ENCODE data around the gene URI1. TPM values are rescaled to one million over a fixed set of nuclear protein-coding genes. Genes with fewer than 3 reads are reported as not detected.

The URI1 gene
- total and polyA plus RNA-seq, 2 of the 8 experiments (the other 6 are each of a cell fraction or from before 2014, with no cell fraction given): 27.7 to 64.3 TPM

DNA sequence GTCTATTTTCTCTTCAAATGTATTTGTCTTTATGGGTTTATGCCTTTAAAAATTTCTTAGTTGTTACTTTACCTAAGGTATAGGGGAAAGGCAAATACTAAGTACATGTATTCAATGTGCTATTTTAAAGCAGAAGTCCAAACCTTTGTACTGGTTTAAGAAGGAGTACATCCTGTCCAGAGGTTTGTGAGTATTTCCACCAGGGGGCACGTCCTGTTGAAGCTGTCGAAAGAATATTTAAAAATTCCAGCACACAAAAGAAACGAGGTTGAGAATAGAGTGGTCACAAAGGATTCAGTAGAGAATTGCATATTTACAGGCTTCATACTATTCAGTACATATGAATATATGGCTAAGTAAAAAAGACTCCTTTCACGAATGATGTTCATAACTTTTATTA, 59.8 kb downstream of the URI1 start:
- FAIRE-seq (no peak), DNase-seq (ENCODE audit: low read depth in 1 of 2, low spot score in 2 of 2) (no peak)
- H3K4me2 ChIP-seq (ENCODE audit: insufficient read depth in 1 of 2, low read depth in 2 of 2, low read length in 2 of 2): no peak overlapping the region
- no peak overlapping the region for H2BK120ac ChIP-seq (replicated peaks; ENCODE audit: low read depth, low read length)
- no peak overlapping the region for H2BK12ac ChIP-seq (ENCODE audit: low read depth, low read length)
- no peaks in the 10 kb centered on the region for H3K4me1 ChIP-seq (replicated peaks in 1 of 4; ENCODE audit: control insufficient read depth in 3 of 4, insufficient read depth in 4 of 4, low read length in 3 of 4)
- no peak overlapping the region for H4K8ac ChIP-seq (ENCODE audit: extremely low read depth, insufficient read depth, low read length)
- no peak overlapping the region for H3K18ac ChIP-seq (ENCODE audit: extremely low read depth, low read length)
- H2BK15ac ChIP-seq (ENCODE audit: low read length): no peak overlapping the region
- CTCF ChIA-PET (ENCODE audit: partially characterized antibody): interaction anchor here (1.1 to 1.7 kb wide), 2 partner anchors 13 to 128 kb away, joined by 3 to 4 read pairs; no protein-coding TSS in a partner anchor
- no peak overlapping the region for H4K91ac ChIP-seq (replicated peaks; ENCODE audit: insufficient read length, low read length)
- no peaks in the 10 kb centered on the region; the same call in 1 of the 2 replicates for H3K79me1 ChIP-seq (ENCODE audit: low read depth, low read length)
- no peaks in the 10 kb centered on the region for H3K9me3 ChIP-seq (ENCODE audit: insufficient read depth in 2 of 2, low read depth in 1 of 2, low read length in 1 of 2)
- 89% methylated on average over 4 of the region's 4 CpGs; no CpG with 5 or more reads in 1 of the 2 experiments for WGBS, 2 experiments (ENCODE audit: extremely low coverage in 1 of 2, insufficient coverage in 1 of 2, insufficient read length in 1 of 2, insufficient replicate concordance in 2 of 2, low coverage in 1 of 2, low lambda C conversion rate in 2 of 2, missing lambda C conversion rate in 1 of 2)
- H4K20me1 ChIP-seq (replicated peaks in 1 of 2; ENCODE audit: control insufficient read depth in 1 of 2, insufficient read depth in 2 of 2, low read length in 2 of 2): peaks cover 0 to 3% of the 10 kb centered on the region in 2 experiments
- H3K23ac ChIP-seq (ENCODE audit: insufficient read length): no peak overlapping the region
- H3K9ac ChIP-seq (replicated peaks in 1 of 4; ENCODE audit: extremely low read depth in 1 of 4, low read depth in 3 of 4, low read length in 3 of 4): no peak overlapping the region
- H3K4ac ChIP-seq (replicated peaks; ENCODE audit: insufficient read length, low read depth, low read length): no peak overlapping the region
- H2BK20ac ChIP-seq (ENCODE audit: low read length): no peak overlapping the region
- H3K36me3 ChIP-seq (ENCODE audit: control insufficient read depth in 2 of 4, insufficient read depth in 4 of 4, low read length in 3 of 4): peaks cover 0 to 3% (median 0%) of the 10 kb centered on the region in 4 experiments; a peak in 1 of 8 replicates
- H2AFZ ChIP-seq (ENCODE audit: low read length): no peak overlapping the region
- no peak for TF ChIP-seq ASH2L (IDR thresholded peaks at IDR 0.05; ENCODE audit: low read length)
- TF ChIP-seq CBX8 (IDR thresholded peaks at IDR 0.05; ENCODE audit: borderline replicate concordance, low read depth, low read length): no peak
- TF ChIP-seq SRF (IDR thresholded peaks at IDR 0.05; ENCODE audit: low read depth, low read length): no peak
- no peak for TF ChIP-seq PHF8 (conservative IDR thresholded peaks at IDR 0.05; ENCODE audit: low read depth, low read length)
- no peak for TF ChIP-seq BCL11A (IDR thresholded peaks at IDR 0.05; ENCODE audit: low read depth in 2 of 2, low read length in 2 of 2)
- TF ChIP-seq SP4 (IDR thresholded peaks at IDR 0.05; ENCODE audit: low read length): no peak
- no peak for TF ChIP-seq POLR2A (IDR thresholded peaks at IDR 0.05; ENCODE audit: control extremely low read depth in 1 of 2, low read depth in 2 of 2, low read length in 2 of 2)
- TF ChIP-seq RFX5 (IDR thresholded peaks at IDR 0.05; ENCODE audit: borderline replicate concordance, low read depth, low read length): no peak
- H3K4me3 ChIP-seq (ENCODE audit: extremely low read depth in 1 of 4, insufficient read depth in 2 of 4, low read depth in 3 of 4, low read length in 4 of 4): no peak overlapping the region
- H2BK5ac ChIP-seq (ENCODE audit: low read depth, low read length): no peak overlapping the region
- no peak overlapping the region for H3K56ac ChIP-seq (replicated peaks; ENCODE audit: insufficient read length, low read depth, low read length)
- peaks cover 0 to 46% of the 10 kb centered on the region in 2 experiments; a peak in 2 of 4 replicates for H3K79me2 ChIP-seq (ENCODE audit: control insufficient read depth in 1 of 2, insufficient read depth in 2 of 2, low read length in 2 of 2)
- POLR2A ChIA-PET (ENCODE audit: partially characterized antibody): no interaction called here
- H3K14ac ChIP-seq (ENCODE audit: insufficient read length): no peak overlapping the region
- H3K27me3 ChIP-seq (replicated peaks in 1 of 4; ENCODE audit: control insufficient read depth in 3 of 4, extremely low read depth in 1 of 4, insufficient read depth in 3 of 4, low read length in 3 of 4): no peaks in the 10 kb centered on the region
- H4K5ac ChIP-seq (ENCODE audit: insufficient read length, low read depth, low read length): no peak overlapping the region
- H2AK5ac ChIP-seq (ENCODE audit: low read depth, low read length): no peak overlapping the region
- H3K23me2 ChIP-seq (ENCODE audit: low read depth, low read length): no peaks in the 10 kb centered on the region
- H3K27ac ChIP-seq (ENCODE audit: low read depth, low read length): no peak overlapping the region

All from H1 (cell line).